Breast epithelium (tissue), 4 donors: ENCODE measurements around the gene ZNF157. TPM values are rescaled to one million over a fixed set of nuclear protein-coding genes. Genes with fewer than 3 reads are reported as not detected.

Experiments
- DNase-seq, 2 donors: peaks; one replicate each; pipeline ENCODE4 v3.0.0-alpha.2; 2019; ENCODE audit warnings: low spot score in 2 of 2
- H3K27ac ChIP-seq, 2 donors: fragments of 200-600 bp; sonication (generic) in 1 of 2; one replicate each; pipeline ENCODE4 v1.5.1; 2016 to 2019; ENCODE audit warnings: mild to moderate bottlenecking in 1 of 2
- H3K27me3 ChIP-seq, 2 donors: fragments of 200-600 bp; sonication (generic) in 1 of 2; one replicate each; pipeline versions ENCODE4 v1.5.1 to v1.6.0; 2017 to 2019; ENCODE audit warnings: control low read depth in 1 of 2, mild to moderate bottlenecking in 1 of 2
- H3K36me3 ChIP-seq: fragments of 200-600 bp; one replicate; pipeline ENCODE4 v1.5.1; 2019
- H3K4me1 ChIP-seq, 2 donors: fragments of 200-600 bp; sonication (generic); one replicate each; pipeline ENCODE4 v1.5.1; 2016 to 2019; ENCODE audit warnings: control low read depth in 1 of 2
- H3K4me3 ChIP-seq, 3 donors: fragments of 200-600 bp; sonication (generic); 1 replicate in 2 of 3; 2 replicates in 1 of 3; pipeline ENCODE4 v1.5.1; 2016 to 2019; ENCODE audit warnings: mild to moderate bottlenecking in 3 of 3, moderate library complexity in 2 of 3
- H3K9me3 ChIP-seq, 2 donors: fragments of 200-600 bp; sonication (generic) in 1 of 2; one replicate each; pipeline ENCODE4 v1.5.1; 2016 to 2019; ENCODE audit warnings: control low read depth in 1 of 2
- POLR2A ChIP-seq: fragments of 450-650 bp; IDR thresholded peaks from one replicate; pipeline ENCODE4 v1.6.1; 2016; ENCODE audit warnings: antibody characterized with exemption, mild to moderate bottlenecking, moderate library complexity
- POLR2AphosphoS5 ChIP-seq, 3 donors: sonication (generic); formaldehyde crosslinking; IDR thresholded peaks; one replicate each; pipeline ENCODE4 v1.6.1; 2017; ENCODE audit warnings: antibody characterized with exemption in 3 of 3
- intact Hi-C: fragments of 100-400 bp; cut with DNase I; formaldehyde crosslinking; loops from one replicate; pipeline ENCODE4 v1.15.1; 2023; ENCODE audit warnings: low total_unique reads
- total RNA-seq, 3 donors: library from RNA; depleted of rRNA; stranded (reverse); fragments of >200 nt; gene quantifications; one replicate each; pipeline ENCODE4 v1.1.0, GENCODE V29; 2016
- TF ChIP-seq, protein P1 (sequence below), 3 donors: fragments of 450-650 bp; IDR thresholded peaks; one replicate each; pipeline ENCODE4 v1.5.1; 2016 to 2017; ENCODE audit warnings: antibody characterized with exemption in 3 of 3, mild to moderate bottlenecking in 3 of 3, moderate library complexity in 3 of 3

ZNF157 gene
- total RNA-seq, 3 donors from 2014 or later = 0.29 to 0.33 TPM; not detected in 1

- DNase-seq = no peak
- no peak overlapping the region for H3K27ac ChIP-seq
- intact Hi-C loops = no loop called here
- H3K27me3 ChIP-seq = peaks cover 0 to 25% of the 10 kb centered on the region in 2 donors
- H3K4me3 ChIP-seq = no peak overlapping the region
- TF ChIP-seq, protein P1, sequence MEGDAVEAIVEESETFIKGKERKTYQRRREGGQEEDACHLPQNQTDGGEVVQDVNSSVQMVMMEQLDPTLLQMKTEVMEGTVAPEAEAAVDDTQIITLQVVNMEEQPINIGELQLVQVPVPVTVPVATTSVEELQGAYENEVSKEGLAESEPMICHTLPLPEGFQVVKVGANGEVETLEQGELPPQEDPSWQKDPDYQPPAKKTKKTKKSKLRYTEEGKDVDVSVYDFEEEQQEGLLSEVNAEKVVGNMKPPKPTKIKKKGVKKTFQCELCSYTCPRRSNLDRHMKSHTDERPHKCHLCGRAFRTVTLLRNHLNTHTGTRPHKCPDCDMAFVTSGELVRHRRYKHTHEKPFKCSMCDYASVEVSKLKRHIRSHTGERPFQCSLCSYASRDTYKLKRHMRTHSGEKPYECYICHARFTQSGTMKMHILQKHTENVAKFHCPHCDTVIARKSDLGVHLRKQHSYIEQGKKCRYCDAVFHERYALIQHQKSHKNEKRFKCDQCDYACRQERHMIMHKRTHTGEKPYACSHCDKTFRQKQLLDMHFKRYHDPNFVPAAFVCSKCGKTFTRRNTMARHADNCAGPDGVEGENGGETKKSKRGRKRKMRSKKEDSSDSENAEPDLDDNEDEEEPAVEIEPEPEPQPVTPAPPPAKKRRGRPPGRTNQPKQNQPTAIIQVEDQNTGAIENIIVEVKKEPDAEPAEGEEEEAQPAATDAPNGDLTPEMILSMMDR (IDR thresholded peaks at IDR 0.05) = no peak
- TF ChIP-seq POLR2AphosphoS5 (IDR thresholded peaks at IDR 0.05) (no peak), POLR2A (no peak)
- H3K36me3 ChIP-seq = no peaks in the 10 kb centered on the region
- H3K9me3 ChIP-seq = peaks cover 0 to 8% of the 10 kb centered on the region in 2 donors
- no peaks in the 10 kb centered on the region for H3K4me1 ChIP-seq
Observed at GRCh38 chrX:47420962-47421361, 50.6 kb downstream of the ZNF157 start.

GRCh38 chrX:47422444-47422843 is 52.1 kb downstream of the ZNF157 start:
- no peak for TF ChIP-seq POLR2AphosphoS5 (IDR thresholded peaks at IDR 0.05)
- no peak for TF ChIP-seq POLR2A
- TF ChIP-seq, protein P1 (IDR thresholded peaks at IDR 0.05) = no peak
- H3K4me1 ChIP-seq = no peaks in the 10 kb centered on the region
- intact Hi-C loops = no loop called here
- H3K27me3 ChIP-seq = peaks cover 0 to 27% of the 10 kb centered on the region in 2 donors
- peaks cover 0 to 8% of the 10 kb centered on the region in 2 donors for H3K9me3 ChIP-seq
- H3K4me3 ChIP-seq = no peak overlapping the region
- H3K27ac ChIP-seq = no peak overlapping the region
- DNase-seq = no peak
- H3K36me3 ChIP-seq = no peaks in the 10 kb centered on the region

DNA sequence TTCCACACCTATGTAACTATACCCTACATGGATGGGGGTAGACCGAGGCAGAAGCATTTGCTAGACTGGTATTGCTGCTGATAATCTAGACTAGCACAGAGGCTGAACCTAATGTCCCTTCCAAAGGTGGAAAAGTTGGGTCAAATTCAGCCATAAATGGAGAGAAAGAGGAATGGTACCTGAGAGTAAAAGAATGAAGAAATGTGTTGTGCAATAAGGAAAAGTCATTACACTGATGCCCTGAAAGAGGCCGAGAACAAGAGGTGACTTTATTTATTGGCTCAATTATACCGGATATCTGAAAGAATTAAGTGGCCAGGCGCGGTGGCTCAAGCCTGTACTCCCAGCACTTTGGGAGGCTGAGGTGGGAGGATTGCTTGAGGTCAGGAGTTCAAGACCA is 60.5 kb downstream of the ZNF157 start:
- Histone ChIP-seq H3K27ac (no peak overlapping the region), H3K4me1 (no peaks in the 10 kb centered on the region), H3K27me3 (peaks cover 0 to 11% of the 10 kb centered on the region in 2 donors), H3K4me3 (no peak overlapping the region), H3K9me3 (no peaks in the 10 kb centered on the region), H3K36me3 (no peaks in the 10 kb centered on the region)
- TF ChIP-seq, protein P1 (IDR thresholded peaks at IDR 0.05) = no peak
- TF ChIP-seq POLR2A = no peak
- no peak for TF ChIP-seq POLR2AphosphoS5 (IDR thresholded peaks at IDR 0.05)
- no peak for DNase-seq
- intact Hi-C loops = no loop called here

- Histone ChIP-seq H3K9me3 (peaks cover 20 to 73% of the 10 kb centered on the region in 2 donors), H3K4me1 (no peaks in the 10 kb centered on the region), H3K27me3 (peaks cover 0 to 13% of the 10 kb centered on the region in 2 donors), H3K27ac (no peak overlapping the region), H3K4me3 (no peak overlapping the region), H3K36me3 (peaks cover 3% of the 10 kb centered on the region)
- intact Hi-C loops = no loop called here
- no peak for TF ChIP-seq POLR2AphosphoS5 (IDR thresholded peaks at IDR 0.05)
- TF ChIP-seq, protein P1 (IDR thresholded peaks at IDR 0.05) = no peak
- TF ChIP-seq POLR2A = no peak
- no peak for DNase-seq
Observed at GRCh38 chrX:47446431-47446830, 76.1 kb downstream of the ZNF157 start.

DNA sequence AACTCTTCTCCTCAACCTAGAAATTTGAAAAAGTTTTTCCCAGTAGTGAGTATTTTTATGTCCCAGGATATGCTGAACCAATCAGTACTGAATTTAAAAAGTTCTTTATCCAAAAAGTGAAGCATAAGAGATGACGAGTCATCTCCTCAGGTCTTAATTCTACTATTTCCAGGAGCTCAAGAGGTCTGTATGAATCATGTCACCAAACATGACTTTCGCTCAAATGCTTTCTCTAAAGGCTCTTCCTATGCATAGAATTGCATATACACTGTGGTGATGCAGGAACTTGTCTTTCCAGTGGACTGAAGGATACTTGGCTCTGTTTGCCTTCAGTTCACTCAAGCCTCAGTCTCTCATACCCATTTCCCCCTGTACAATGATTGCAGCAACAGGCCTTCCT is 76.6 kb downstream of the ZNF157 start:
- Histone ChIP-seq H3K9me3 (peaks cover 17 to 73% of the 10 kb centered on the region in 2 donors), H3K27me3 (peaks cover 0 to 13% of the 10 kb centered on the region in 2 donors), H3K4me1 (no peaks in the 10 kb centered on the region), H3K27ac (no peak overlapping the region), H3K4me3 (no peak overlapping the region), H3K36me3 (peaks cover 3% of the 10 kb centered on the region)
- DNase-seq = no peak
- TF ChIP-seq, protein P1 (IDR thresholded peaks at IDR 0.05) = no peak
- TF ChIP-seq POLR2A (no peak), POLR2AphosphoS5 (IDR thresholded peaks at IDR 0.05) (no peak)
- intact Hi-C loops = no loop called here
